IMR-90 (cell line): ENCODE results near the gene STIM1. TPM values are rescaled to one million over a fixed set of nuclear protein-coding genes. Genes with fewer than 3 reads are reported as not detected.
A peak's percentile ranks its signal among the peaks of the same experiment; 100 is the strongest.

Experiments
- ATAC-seq: fragments of 200-7000 bp; cut with Tn5 transposase; 2 replicates; pipeline ENCODE4 v1.9.1; 2020; ENCODE audit warnings: low read depth, mild to moderate bottlenecking, moderate library complexity
- BruUV-seq: library from RNA; stranded (reverse); fragments of 400-500 nt; replicated peaks from 2 replicates; lab custom pipeline; 2021; lab: Mats Ljungman, UMichigan
- CTCF ChIA-PET: fragments of 300-600 bp; formaldehyde crosslinking; extraction: SDS; loops from one replicate; lab custom pipeline; 2021; ENCODE audit warnings: antibody characterized with exemption; lab: Yijun Ruan, JAX
- POLR2A ChIA-PET: fragments of 300-600 bp; sonication (Branson Sonifier 250); formaldehyde crosslinking; loops from one replicate; lab custom pipeline; 2022; ENCODE audit warnings: antibody characterized with exemption; ENCODE audit not compliant: unreplicated experiment; lab: Charles Lee
- DNase-seq: peaks from one replicate; pipeline ENCODE4 v3.0.0; 2013
- H2AFZ ChIP-seq: replicated peaks from 2 replicates; pipeline ENCODE3; 2013; ENCODE audit warnings: low read length, mild to moderate bottlenecking; ENCODE audit not compliant: poor library complexity
- H2AK5ac ChIP-seq: 2 replicates; pipeline ENCODE4 v1.6.1; 2013; ENCODE audit warnings: low read depth, low read length, inconsistent platforms
- H2AK9ac ChIP-seq: replicated peaks from 2 replicates; pipeline ENCODE3; 2013; ENCODE audit warnings: mild to moderate bottlenecking, low read depth, low read length, moderate library complexity; ENCODE audit not compliant: poor library complexity
- H2BK120ac ChIP-seq: 2 replicates; pipeline ENCODE4 v1.6.1; 2013; ENCODE audit warnings: low read depth, low read length, inconsistent platforms
- H2BK15ac ChIP-seq: 3 replicates; pipeline ENCODE4 v1.6.1; 2013; ENCODE audit warnings: low read depth, low read length, inconsistent platforms
- H2BK20ac ChIP-seq: 2 replicates; pipeline ENCODE4 v1.6.1; 2013; ENCODE audit warnings: low read depth, mild to moderate bottlenecking, inconsistent platforms, low read length, moderate library complexity
- H2BK5ac ChIP-seq: 2 replicates; pipeline ENCODE4 v1.6.1; 2013; ENCODE audit warnings: mild to moderate bottlenecking, low read depth, low read length, inconsistent platforms; ENCODE audit not compliant: poor library complexity, severe bottlenecking
- H3K14ac ChIP-seq: replicated peaks from 2 replicates; pipeline ENCODE4 v1.6.1; 2013; ENCODE audit warnings: low read depth, low read length, inconsistent platforms
- H3K18ac ChIP-seq: 2 replicates; pipeline ENCODE4 v1.6.1; 2013; ENCODE audit warnings: low read depth, low read length, control low read depth
- H3K23ac ChIP-seq: 2 replicates; pipeline ENCODE4 v1.6.1; 2013; ENCODE audit warnings: low read depth, low read length, inconsistent platforms
- H3K27ac ChIP-seq: 2 replicates; pipeline ENCODE4 v1.5.1; 2013; ENCODE audit warnings: mild to moderate bottlenecking, control low read depth, low read length; ENCODE audit not compliant: insufficient read depth
- H3K27me3 ChIP-seq: 2 replicates; pipeline ENCODE4 v1.6.1; 2013; ENCODE audit warnings: low read length; ENCODE audit not compliant: control insufficient read depth, insufficient read depth
- H3K36me3 ChIP-seq: 2 replicates; pipeline ENCODE4 v1.6.1; 2013; ENCODE audit warnings: low read length, mixed read lengths; ENCODE audit not compliant: control insufficient read depth, insufficient read depth
- H3K4ac ChIP-seq: 2 replicates; pipeline ENCODE4 v1.6.1; 2013; ENCODE audit warnings: low read depth, low read length, inconsistent platforms
- H3K4me1 ChIP-seq: 2 replicates; pipeline ENCODE4 v1.6.1; 2013; ENCODE audit warnings: low read length, mixed read lengths; ENCODE audit not compliant: control insufficient read depth, insufficient read depth
- H3K4me2 ChIP-seq: 2 replicates; pipeline ENCODE4 v1.6.1; 2013; ENCODE audit warnings: low read depth, mild to moderate bottlenecking, control low read depth, low read length, moderate library complexity
- H3K4me3 ChIP-seq: 2 replicates; pipeline ENCODE4 v1.5.1; 2013; ENCODE audit warnings: low read depth, mild to moderate bottlenecking, control low read depth, low read length, moderate library complexity; ENCODE audit not compliant: insufficient read depth
- H3K56ac ChIP-seq: 2 replicates; pipeline ENCODE4 v1.6.1; 2013; ENCODE audit warnings: low read length, inconsistent platforms; ENCODE audit not compliant: insufficient read depth; ENCODE audit errors: extremely low read depth
- H3K79me1 ChIP-seq, 2 experiments: 2 replicates each; pipeline ENCODE4 v1.6.1; 2013; ENCODE audit warnings: low read length in 2 of 2, inconsistent platforms in 1 of 2, low read depth in 1 of 2
- H3K9ac ChIP-seq: 2 replicates; pipeline ENCODE4 v1.6.1; 2013; ENCODE audit warnings: low read depth, low read length, control low read depth
- H3K9me1 ChIP-seq: 2 replicates; pipeline ENCODE4 v1.6.1; 2013; ENCODE audit warnings: low read length, inconsistent platforms; ENCODE audit not compliant: insufficient read depth
- H3K9me3 ChIP-seq: 2 replicates; pipeline ENCODE4 v1.6.1; 2013; ENCODE audit warnings: low read length; ENCODE audit not compliant: control insufficient read depth, insufficient read depth
- H4K20me1 ChIP-seq: 2 replicates; pipeline ENCODE4 v1.6.1; 2013; ENCODE audit warnings: low read length, inconsistent platforms; ENCODE audit not compliant: insufficient read depth
- H4K5ac ChIP-seq: 2 replicates; pipeline ENCODE4 v1.6.1; 2013; ENCODE audit warnings: mild to moderate bottlenecking, low read depth, low read length, control low read depth
- H4K8ac ChIP-seq, 2 experiments: 2 replicates each; pipeline ENCODE4 v1.6.1; 2013; ENCODE audit warnings: low read depth in 2 of 2, low read length in 2 of 2, control low read depth in 1 of 2, inconsistent platforms in 1 of 2
- H4K91ac ChIP-seq: 2 replicates; pipeline ENCODE4 v1.6.1; 2013; ENCODE audit warnings: low read depth, low read length, inconsistent platforms; ENCODE audit not compliant: insufficient read depth
- CTCF ChIP-seq: conservative IDR thresholded peaks from 2 replicates; pipeline ENCODE4 v1.5.1; 2012; ENCODE audit warnings: mild to moderate bottlenecking, low read depth, low read length, improper control_type of control experiment
- MAZ ChIP-seq: IDR thresholded peaks from 2 replicates; pipeline ENCODE4 v1.6.1; 2012; ENCODE audit warnings: low read depth, mild to moderate bottlenecking, low read length, improper control_type of control experiment, moderate library complexity, borderline replicate concordance
- RFX5 ChIP-seq: IDR thresholded peaks from 2 replicates; pipeline ENCODE4 v1.8.0; 2012; ENCODE audit warnings: low read depth, mild to moderate bottlenecking, low read length, moderate library complexity
- WGBS, 2 experiments: methylation state at CpG; one replicate each; pipeline versions ENCODE4 v1.1.5 to v1.1.7; 2013; ENCODE audit warnings: missing lambda C conversion rate in 2 of 2; ENCODE audit not compliant: insufficient read length in 1 of 2; ENCODE audit errors: extremely low coverage in 2 of 2; 5-methylcytosine and 5-hydroxymethylcytosine counted together
- dilution Hi-C: fragments of 300-500 bp; cut with HindIII; formaldehyde crosslinking; loops from one replicate; pipeline ENCODE4 v1.14.3; 2018; ENCODE audit warnings: low sequenced_read_pairs; ENCODE audit not compliant: unreplicated experiment
- in situ Hi-C: fragments of 300-500 bp; cut with MboI; formaldehyde crosslinking; loops from 3 replicates; pipeline ENCODE4 v1.14.3; 2019; ENCODE audit warnings: low sequenced_read_pairs, inconsistent platforms, mixed read lengths
- intact Hi-C: fragments of 100-400 bp; cut with micrococcal nuclease; formaldehyde crosslinking; loops from 2 replicates; pipeline ENCODE4 v1.10.0; 2022
- polyA plus RNA-seq, 3 experiments: library from polyadenylated mRNA; depleted of rRNA; stranded (reverse); fragments of >200 nt; gene quantifications; 2 replicates each; pipeline ENCODE4 v1.2.3, GENCODE V29; 2012; ENCODE audit warnings: low replicate concordance in 1 of 3
- total RNA-seq: library from RNA; depleted of rRNA; stranded (reverse); fragments of >200 nt; gene quantifications from 2 replicates; pipeline ENCODE4 v1.2.3, GENCODE V29; 2012

Gene STIM1
- total and polyA plus RNA-seq, 2 of the 4 experiments (the other 2 are of a cell fraction): 17.9 to 23.0 TPM

DNA sequence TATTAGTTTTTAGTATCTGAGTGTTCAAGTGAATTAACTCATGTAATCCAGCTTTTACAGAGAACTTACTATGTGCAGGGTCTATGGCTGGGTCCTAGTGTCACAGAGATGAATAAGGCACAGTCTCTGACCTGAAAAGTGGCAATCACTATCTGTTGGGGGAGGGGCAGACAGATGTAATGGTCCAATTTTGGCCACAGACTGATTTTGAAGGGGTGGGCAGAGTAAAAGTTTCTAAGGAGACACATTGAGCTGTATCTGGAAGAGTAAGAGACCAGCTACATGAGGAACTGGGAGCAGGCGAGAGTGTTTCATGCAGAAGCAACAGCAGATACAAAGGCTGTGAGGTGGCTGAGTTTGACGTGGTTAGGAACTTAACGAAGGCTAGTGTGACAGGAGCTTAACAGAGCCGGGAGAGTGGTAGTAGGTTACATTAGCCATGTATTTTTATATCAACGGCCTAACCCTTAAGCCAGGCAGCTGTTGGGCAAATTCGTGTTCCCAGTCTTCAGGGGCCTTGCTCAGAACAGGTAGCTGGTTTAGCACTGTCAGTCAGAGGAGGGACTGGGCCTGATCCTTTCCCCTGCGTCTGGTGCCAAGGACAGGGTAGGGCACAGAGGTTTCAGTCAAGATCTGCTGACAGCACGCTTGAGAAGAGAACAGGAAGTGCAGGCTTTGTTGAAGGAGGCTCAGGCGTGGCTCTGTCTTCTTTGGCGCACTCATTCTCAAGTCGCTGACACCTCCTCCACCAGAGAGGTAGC lies 1.4 kb upstream of the STIM1 start:
- Histone ChIP-seq H2AFZ (peak overlapping the region; percentile 94), H4K20me1 (no peaks in the 10 kb centered on the region), H2AK9ac (peak overlapping the region; percentile 68), H3K4ac (peak overlapping the region; percentile 52), H4K91ac (peak overlapping the region; percentile 74), H3K4me2 (no peak overlapping the region), H3K27ac (peak overlapping the region; percentile 25), H3K9ac (0 out of 2 replicates have a peak overlapping the region, but pooled peaks have one; percentile 9), H3K9me3 (no peaks in the 10 kb centered on the region), H3K36me3 (no peaks in the 10 kb centered on the region), H2AK5ac (peak overlapping the region; percentile 68; the same call in 1 of the 2 replicates), H4K8ac (peak overlapping the region; percentile 70 to 86), H2BK15ac (peak overlapping the region; percentile 63; the same call in 2 of the 3 replicates), H3K14ac (peak overlapping the region; percentile 46), H3K23ac (no peak overlapping the region), H3K79me1 (peaks cover 17 to 37% of the 10 kb centered on the region in 2 experiments; a peak in 3 of 4 replicates), H4K5ac (peak overlapping the region; percentile 44; the same call in 1 of the 2 replicates), H3K9me1 (peaks cover 19% of the 10 kb centered on the region), H3K27me3 (no peaks in the 10 kb centered on the region), H3K56ac (no peak overlapping the region), H3K18ac (peak overlapping the region; percentile 9; the same call in 1 of the 2 replicates), H3K4me3 (no peak overlapping the region), H2BK5ac (no peak overlapping the region), H2BK120ac (peak overlapping the region; percentile 47; the same call in 1 of the 2 replicates), H3K4me1 (peaks cover 12% of the 10 kb centered on the region), H2BK20ac (0 out of 2 replicates have a peak overlapping the region, but pooled peaks have one; percentile 29)
- CTCF ChIA-PET: interaction anchor here (0.6 to 9.2 kb wide), 21 partner anchors 13 to 252 kb away, joined by 3 to 186 read pairs (median 5); partner anchors contain the start of gene RHOG
- TF ChIP-seq CTCF: no peak
- no peak for TF ChIP-seq MAZ
- no peak for TF ChIP-seq RFX5
- in situ Hi-C loops: no loop called here
- DNase-seq (no peak), ATAC-seq (no peak)
- intact Hi-C loops: loop anchor here (2.0 to 10.0 kb wide), 2 partner anchors 131 to 399 kb away; no protein-coding TSS in a partner anchor
- dilution Hi-C loops: no loop called here
- 81% methylated on average over 6 of the region's 11 CpGs; no CpG with 5 or more reads in 1 of the 2 experiments for WGBS, 2 experiments
- BruUV-seq: no TSS peak
- POLR2A ChIA-PET: no interaction called here
